ENCODE results near the gene DNAH14. TPM values are rescaled to one million over a fixed set of nuclear protein-coding genes. Genes with fewer than 3 reads are reported as not detected.

DNAH14 gene
- total RNA-seq, 1 donor = 31.8 TPM

DNA sequence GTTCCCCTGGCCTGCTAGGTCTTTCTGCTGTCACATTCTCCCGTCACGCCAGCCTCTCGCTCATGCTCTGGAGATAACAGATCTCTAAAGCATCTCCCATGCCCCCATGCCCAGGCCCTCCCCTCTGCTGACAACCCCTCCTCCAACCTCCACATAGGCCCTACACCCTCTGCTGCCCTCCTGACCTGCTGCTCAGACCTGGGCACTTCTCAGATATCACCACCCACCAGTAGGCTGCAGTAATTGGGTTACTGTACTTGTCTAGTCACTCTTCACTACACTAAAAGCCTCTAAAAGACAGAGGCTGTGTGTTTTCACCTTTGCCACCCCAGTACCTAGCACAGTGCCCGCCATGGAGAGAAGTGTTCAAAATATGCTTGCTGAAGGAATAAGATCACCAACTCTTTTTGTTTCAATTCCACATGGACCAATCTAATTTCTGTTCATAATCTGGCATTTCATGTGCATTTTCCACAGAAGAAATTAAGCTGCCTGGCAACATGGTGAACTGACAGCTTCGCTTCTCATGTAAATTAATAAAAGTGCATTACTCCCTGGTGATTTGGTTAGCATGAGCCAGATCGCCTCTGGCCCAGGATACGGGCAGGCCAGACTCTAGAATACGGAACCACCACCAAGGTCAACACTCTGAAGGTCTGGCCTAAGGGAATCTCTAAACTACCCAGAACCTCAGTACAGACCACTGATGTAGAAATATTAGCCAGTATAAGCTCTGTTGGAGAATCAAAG is 477.7 kb downstream of the DNAH14 start:
- Histone ChIP-seq H3K9me3 (ENCODE audit: low read depth, low read length) (no peaks in the 10 kb centered on the region), H3K79me2 (ENCODE audit: insufficient read depth, low read length) (peaks cover 24% of the 10 kb centered on the region), H3K4me2 (ENCODE audit: insufficient read depth, low read length) (no peak overlapping the region), H3K36me3 (ENCODE audit: insufficient read depth, low read length) (peaks cover 72% of the 10 kb centered on the region), H2AFZ (ENCODE audit: low read length) (no peak overlapping the region), H3K27me3 (ENCODE audit: insufficient read depth, low read length) (no peaks in the 10 kb centered on the region), H3K4me3 (ENCODE audit: insufficient read depth, low read length) (no peak overlapping the region), H3K4me1 (ENCODE audit: insufficient read depth, low read length) (no peaks in the 10 kb centered on the region), H4K20me1 (ENCODE audit: insufficient read depth, low read length) (no peaks in the 10 kb centered on the region), H3K27ac (ENCODE audit: low read depth, low read length) (no peak overlapping the region)
- no peak for TF ChIP-seq CTCF (IDR thresholded peaks at IDR 0.05; ENCODE audit: extremely low read depth, low read depth, low read length)
- DNase-seq (ENCODE audit: insufficient read length, low spot score, missing footprints) = no peak

DNA sequence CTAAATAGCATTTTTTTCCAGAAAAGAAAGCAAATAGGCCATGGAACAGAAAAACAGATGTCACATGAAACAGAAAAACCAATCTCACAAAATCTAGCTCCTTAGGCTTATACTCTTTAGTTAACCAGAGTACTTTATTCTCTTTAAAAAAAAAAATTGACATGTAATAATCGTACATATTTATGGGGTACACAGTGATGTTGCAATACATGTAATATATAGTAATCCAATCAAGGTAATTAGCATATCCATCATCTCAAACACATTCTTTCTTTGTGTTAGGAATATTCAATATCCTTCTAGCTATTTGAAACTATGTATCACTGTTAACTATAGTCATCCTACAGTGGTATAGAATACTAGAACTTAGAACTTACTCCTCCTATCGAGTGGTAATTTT is 478.3 kb downstream of the DNAH14 start:
- H2AFZ ChIP-seq (ENCODE audit: low read length) = no peak overlapping the region
- H3K27me3 ChIP-seq (ENCODE audit: insufficient read depth, low read length) = no peaks in the 10 kb centered on the region
- TF ChIP-seq CTCF (IDR thresholded peaks at IDR 0.05; ENCODE audit: extremely low read depth, low read depth, low read length) = no peak
- no peaks in the 10 kb centered on the region for H4K20me1 ChIP-seq (ENCODE audit: insufficient read depth, low read length)
- no peak for DNase-seq (ENCODE audit: insufficient read length, low spot score, missing footprints)
- no peak overlapping the region for H3K27ac ChIP-seq (ENCODE audit: low read depth, low read length)
- H3K36me3 ChIP-seq (ENCODE audit: insufficient read depth, low read length) = peaks cover 76% of the 10 kb centered on the region
- no peak overlapping the region for H3K4me3 ChIP-seq (ENCODE audit: insufficient read depth, low read length)
- no peaks in the 10 kb centered on the region for H3K9me3 ChIP-seq (ENCODE audit: low read depth, low read length)
- peaks cover 24% of the 10 kb centered on the region for H3K79me2 ChIP-seq (ENCODE audit: insufficient read depth, low read length)
- H3K4me1 ChIP-seq (ENCODE audit: insufficient read depth, low read length) = no peaks in the 10 kb centered on the region
- H3K4me2 ChIP-seq (ENCODE audit: insufficient read depth, low read length) = no peak overlapping the region

GRCh38 chr1:225408249-225408648 is 478.8 kb downstream of the DNAH14 start:
- no peak overlapping the region for H3K4me2 ChIP-seq (ENCODE audit: insufficient read depth, low read length)
- H2AFZ ChIP-seq (ENCODE audit: low read length) = no peak overlapping the region
- H4K20me1 ChIP-seq (ENCODE audit: insufficient read depth, low read length) = no peaks in the 10 kb centered on the region
- no peak overlapping the region for H3K27ac ChIP-seq (ENCODE audit: low read depth, low read length)
- H3K4me1 ChIP-seq (ENCODE audit: insufficient read depth, low read length) = no peaks in the 10 kb centered on the region
- peaks cover 75% of the 10 kb centered on the region for H3K36me3 ChIP-seq (ENCODE audit: insufficient read depth, low read length)
- H3K9me3 ChIP-seq (ENCODE audit: low read depth, low read length) = no peaks in the 10 kb centered on the region
- H3K27me3 ChIP-seq (ENCODE audit: insufficient read depth, low read length) = no peaks in the 10 kb centered on the region
- TF ChIP-seq CTCF (IDR thresholded peaks at IDR 0.05; ENCODE audit: extremely low read depth, low read depth, low read length) = no peak
- H3K79me2 ChIP-seq (ENCODE audit: insufficient read depth, low read length) = peaks cover 24% of the 10 kb centered on the region
- no peak overlapping the region for H3K4me3 ChIP-seq (ENCODE audit: insufficient read depth, low read length)
- DNase-seq (ENCODE audit: insufficient read length, low spot score, missing footprints) = no peak

GRCh38 chr1:225409051-225409450 is 479.6 kb downstream of the DNAH14 start:
- no peaks in the 10 kb centered on the region for H3K9me3 ChIP-seq (ENCODE audit: low read depth, low read length)
- DNase-seq (ENCODE audit: insufficient read length, low spot score, missing footprints) = no peak
- H3K4me1 ChIP-seq (ENCODE audit: insufficient read depth, low read length) = no peaks in the 10 kb centered on the region
- no peak for TF ChIP-seq CTCF (IDR thresholded peaks at IDR 0.05; ENCODE audit: extremely low read depth, low read depth, low read length)
- peaks cover 73% of the 10 kb centered on the region for H3K36me3 ChIP-seq (ENCODE audit: insufficient read depth, low read length)
- H3K27me3 ChIP-seq (ENCODE audit: insufficient read depth, low read length) = no peaks in the 10 kb centered on the region
- no peak overlapping the region for H3K4me3 ChIP-seq (ENCODE audit: insufficient read depth, low read length)
- H3K4me2 ChIP-seq (ENCODE audit: insufficient read depth, low read length) = no peak overlapping the region
- no peaks in the 10 kb centered on the region for H4K20me1 ChIP-seq (ENCODE audit: insufficient read depth, low read length)
- H2AFZ ChIP-seq (ENCODE audit: low read length) = no peak overlapping the region
- H3K27ac ChIP-seq (ENCODE audit: low read depth, low read length) = no peak overlapping the region
- H3K79me2 ChIP-seq (ENCODE audit: insufficient read depth, low read length) = peaks cover 26% of the 10 kb centered on the region

Data from osteoblast (primary cell).